ENCODE data around the gene ALK.

ALK gene

DNA sequence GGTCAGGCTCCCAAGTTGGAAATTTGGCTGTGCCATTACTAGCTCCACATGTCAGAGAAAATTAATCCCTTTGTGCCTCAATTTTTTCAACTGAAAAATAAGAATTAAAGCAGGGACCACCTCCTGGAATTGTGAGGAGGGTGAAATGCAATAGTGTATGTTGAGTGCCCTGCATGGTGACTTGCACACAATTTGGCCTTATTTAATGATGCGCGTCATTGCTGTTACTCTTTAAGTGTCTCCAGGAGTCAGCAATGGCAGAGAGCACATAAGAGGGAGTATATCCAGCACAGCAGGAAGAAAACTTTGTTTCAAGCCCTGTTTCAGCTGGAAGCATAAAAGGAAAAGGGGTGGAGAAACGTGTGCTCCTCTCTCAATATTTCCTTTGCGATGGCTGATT, 215.8 kb downstream of the ALK start:
- no peak overlapping the region for H3K4me3 ChIP-seq (ENCODE audit: control insufficient read depth, low read depth, low read length)
- no peak for TF ChIP-seq CTCF (conservative IDR thresholded peaks at IDR 0.05; ENCODE audit: control insufficient read depth, insufficient read depth, low read depth, low read length)
- DNase-seq (ENCODE audit: low read depth) = no peak

- no peak for TF ChIP-seq CTCF (conservative IDR thresholded peaks at IDR 0.05; ENCODE audit: control insufficient read depth, insufficient read depth, low read depth, low read length)
- H3K4me3 ChIP-seq (ENCODE audit: control insufficient read depth, low read depth, low read length) = no peak overlapping the region
- no peak for DNase-seq (ENCODE audit: low read depth)
Observed at GRCh38 chr2:29703336-29703735, 218.1 kb downstream of the ALK start.

- TF ChIP-seq CTCF (conservative IDR thresholded peaks at IDR 0.05; ENCODE audit: control insufficient read depth, insufficient read depth, low read depth, low read length) = no peak
- no peak overlapping the region for H3K4me3 ChIP-seq (ENCODE audit: control insufficient read depth, low read depth, low read length)
- no peak for DNase-seq (ENCODE audit: low read depth)
Observed at GRCh38 chr2:29702276-29702675, 219.1 kb downstream of the ALK start.

- no peak for TF ChIP-seq CTCF (conservative IDR thresholded peaks at IDR 0.05; ENCODE audit: control insufficient read depth, insufficient read depth, low read depth, low read length)
- DNase-seq (ENCODE audit: low read depth) = peak; percentile 12
- no peak overlapping the region for H3K4me3 ChIP-seq (ENCODE audit: control insufficient read depth, low read depth, low read length)
Observed at GRCh38 chr2:29700560-29700959, 220.8 kb downstream of the ALK start.

GRCh38 chr2:29699045-29699444, 222.3 kb downstream of the ALK start:
- no peak for DNase-seq (ENCODE audit: low read depth)
- H3K4me3 ChIP-seq (ENCODE audit: control insufficient read depth, low read depth, low read length) = no peak overlapping the region
- TF ChIP-seq CTCF (conservative IDR thresholded peaks at IDR 0.05; ENCODE audit: control insufficient read depth, insufficient read depth, low read depth, low read length) = no peak

DNA sequence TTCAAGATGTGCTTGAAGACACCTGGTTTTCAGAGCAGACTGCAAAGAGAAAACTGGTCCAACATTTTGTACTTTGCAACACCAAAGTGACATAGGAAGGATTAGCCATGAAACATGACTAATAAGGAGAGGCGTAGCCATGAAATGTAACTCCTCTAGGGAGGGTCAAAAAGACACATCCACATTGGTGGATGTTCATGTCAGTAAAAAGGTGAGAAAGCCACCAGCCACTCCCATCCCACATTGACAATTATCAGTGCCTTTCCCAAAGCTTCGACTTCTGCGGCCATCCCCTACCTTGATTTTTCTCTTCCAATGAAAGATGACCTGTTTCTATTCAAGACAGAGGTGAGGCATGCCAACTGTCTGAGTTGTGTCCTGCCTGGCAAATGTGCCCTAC, 223.2 kb downstream of the ALK start:
- peak; percentile 3 for DNase-seq (ENCODE audit: low read depth)
- no peak for TF ChIP-seq CTCF (conservative IDR thresholded peaks at IDR 0.05; ENCODE audit: control insufficient read depth, insufficient read depth, low read depth, low read length)
- H3K4me3 ChIP-seq (ENCODE audit: control insufficient read depth, low read depth, low read length) = no peak overlapping the region

- TF ChIP-seq CTCF (conservative IDR thresholded peaks at IDR 0.05; ENCODE audit: control insufficient read depth, insufficient read depth, low read depth, low read length) = no peak
- no peak for DNase-seq (ENCODE audit: low read depth)
- H3K4me3 ChIP-seq (ENCODE audit: control insufficient read depth, low read depth, low read length) = no peak overlapping the region
Observed at GRCh38 chr2:29697715-29698114, 223.7 kb downstream of the ALK start.
